NAMALWA (cell line): ENCODE measurements around the gene NTM.

Experiments used
- DNase-seq: peaks from one replicate; pipeline ENCODE4 v3.0.0-alpha.2; 2015; ENCODE audit warnings: low spot score

Gene NTM

DNA sequence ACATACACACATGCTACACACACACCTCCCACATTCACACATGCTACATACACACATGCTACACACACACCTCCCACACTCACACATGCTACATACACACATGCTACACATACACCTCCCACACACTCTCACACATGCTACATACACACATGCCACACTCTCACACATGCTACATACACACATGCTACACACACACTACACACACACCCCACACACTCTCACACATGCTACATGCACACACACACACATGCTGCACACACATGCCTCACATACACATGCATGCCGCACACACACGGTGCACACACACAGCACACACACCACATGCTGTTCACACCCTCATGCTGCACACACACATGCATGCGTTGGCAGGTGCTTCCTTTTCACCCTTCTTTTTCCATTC, 495.4 kb downstream of the NTM start:
- DNase-seq, result no peak

DNA sequence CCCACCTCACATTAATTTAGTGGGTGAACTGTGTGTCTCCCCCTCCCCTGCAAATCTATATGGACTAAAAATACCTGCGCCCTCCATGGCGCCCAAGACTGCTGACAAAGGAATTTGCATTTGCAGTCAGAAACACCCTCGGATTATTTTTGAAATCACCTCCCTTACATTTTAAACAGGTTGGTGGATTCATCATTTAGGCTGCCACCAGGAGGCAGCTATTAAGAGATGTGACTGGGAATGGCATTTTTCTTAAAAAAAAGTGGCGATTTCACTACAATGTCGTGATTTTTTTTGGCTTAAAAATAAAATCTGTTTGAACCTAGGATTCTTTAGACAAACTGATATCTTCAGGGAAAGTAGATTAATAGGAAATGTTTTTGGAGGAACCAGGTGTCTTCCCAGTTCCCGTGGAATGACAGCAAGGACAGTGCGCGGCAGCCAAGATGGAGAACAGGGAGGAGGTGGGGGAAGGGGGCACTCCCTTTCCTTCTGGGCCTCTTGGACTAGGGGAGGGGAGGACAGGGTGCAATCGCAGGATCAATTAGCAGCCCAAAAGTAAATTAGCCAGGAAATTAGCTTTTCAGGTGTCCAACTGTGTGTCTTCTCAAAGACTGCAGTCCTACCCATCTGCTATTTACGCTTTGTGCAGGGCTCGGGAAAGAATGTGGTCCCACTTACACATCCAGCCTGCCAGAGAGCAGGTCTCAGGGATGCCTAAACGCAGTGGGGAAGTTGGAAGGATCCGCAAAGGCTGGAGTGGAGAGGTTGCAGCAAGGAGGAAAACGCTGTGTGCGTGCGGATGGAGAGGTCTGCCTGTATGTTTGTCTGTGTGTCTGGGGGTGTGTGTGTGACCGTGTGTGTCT, 496.4 kb downstream of the NTM start:
- DNase-seq, result no peak

DNA sequence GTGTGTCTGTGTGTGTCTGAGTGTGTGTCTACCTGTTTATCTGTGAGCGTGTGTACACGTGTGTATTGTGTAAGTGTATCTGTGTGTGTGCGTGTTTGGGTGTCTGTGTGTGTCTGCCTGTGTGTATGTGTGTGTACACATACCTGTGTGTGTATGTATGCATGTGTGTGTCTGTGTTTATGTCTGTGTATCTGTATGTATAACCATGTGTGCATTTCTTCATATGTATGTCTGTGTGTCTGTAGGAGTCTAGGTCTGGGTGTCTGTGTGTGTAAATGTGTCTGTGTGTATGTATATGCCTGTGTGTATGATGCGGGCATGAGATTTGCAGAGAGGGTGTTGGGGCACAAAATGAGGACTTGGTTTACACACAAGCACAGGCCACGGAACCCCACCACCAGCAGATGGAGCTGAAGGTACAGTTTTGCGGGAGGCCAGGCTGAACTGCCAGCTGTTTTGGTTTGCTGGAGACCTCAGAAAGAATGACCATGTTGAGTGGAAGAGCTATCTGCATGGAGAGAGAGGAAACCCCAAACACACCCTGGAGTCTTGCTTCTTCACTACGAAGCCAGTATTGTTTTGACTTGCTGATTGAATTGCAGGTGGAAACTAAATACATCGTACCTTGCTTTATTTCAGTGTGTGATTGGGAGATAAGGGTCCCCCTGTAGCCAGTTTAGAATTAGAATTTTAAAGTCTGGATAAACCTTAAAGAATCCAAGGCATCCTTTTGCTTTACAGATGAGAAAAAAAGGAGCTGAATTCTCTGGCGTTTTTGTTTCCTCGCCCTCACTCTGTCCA, 497.2 kb downstream of the NTM start:
- DNase-seq, result peak; percentile 61

DNA sequence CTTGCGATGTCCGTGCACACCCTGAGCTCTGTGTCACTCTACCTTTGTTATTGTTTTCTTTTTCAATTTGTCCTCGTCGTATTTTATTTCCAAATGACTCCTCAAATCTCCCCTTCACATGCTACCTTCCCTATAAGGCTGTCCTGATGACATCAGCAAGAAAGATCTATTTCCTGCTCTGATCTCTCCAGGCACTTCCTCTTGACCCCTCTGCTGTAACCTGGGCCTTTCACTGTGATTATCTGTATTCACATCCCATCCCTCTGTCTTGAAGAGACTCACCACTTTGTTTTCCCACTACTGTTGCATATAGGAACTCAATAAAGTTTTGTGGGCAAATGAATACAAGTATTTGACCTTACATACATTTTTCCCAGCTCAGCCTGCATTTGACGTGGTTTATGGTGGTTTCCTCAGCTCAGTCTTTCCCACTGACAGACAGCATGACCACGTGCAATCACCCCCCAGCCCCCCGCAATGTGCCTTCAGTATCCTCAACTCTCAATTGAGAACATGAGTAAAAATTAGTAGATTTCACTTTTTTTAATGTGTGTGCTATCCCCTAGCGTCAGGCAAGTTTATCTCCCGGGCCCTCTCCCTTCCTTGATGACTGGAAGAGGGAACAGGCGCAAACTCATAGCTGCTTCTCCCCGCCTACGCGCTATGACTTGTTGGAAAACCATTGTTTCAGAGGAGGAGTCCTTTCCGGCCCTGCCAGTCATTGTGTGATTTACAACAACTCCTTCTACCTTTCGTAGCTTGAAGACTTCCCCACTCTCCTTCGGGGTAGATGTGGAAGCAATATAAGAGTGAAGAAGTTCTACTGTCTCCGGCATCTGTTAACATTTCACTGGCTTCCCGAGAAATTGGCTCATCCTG, 498.5 kb downstream of the NTM start:
- DNase-seq, result no peak

DNA sequence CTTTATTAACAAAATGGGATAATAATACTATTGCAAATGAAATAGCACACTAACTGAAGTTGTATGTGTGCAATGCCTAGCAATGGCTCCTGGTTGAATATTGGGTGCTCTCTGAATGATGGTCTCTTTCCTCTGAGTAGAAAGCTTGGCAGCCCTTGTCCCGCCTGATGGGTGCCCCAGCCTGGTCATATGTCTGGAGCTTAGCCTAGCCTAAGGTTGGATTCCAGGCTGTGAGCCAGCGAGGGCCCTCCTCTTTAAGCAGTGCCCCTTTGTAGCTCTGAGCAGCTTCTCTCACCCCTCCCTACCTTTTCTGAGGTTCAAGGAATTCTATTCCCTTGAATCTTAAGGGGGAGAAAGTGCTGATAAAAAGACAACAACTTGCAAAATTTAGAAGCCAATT, 499.9 kb downstream of the NTM start:
- DNase-seq, result no peak

DNA sequence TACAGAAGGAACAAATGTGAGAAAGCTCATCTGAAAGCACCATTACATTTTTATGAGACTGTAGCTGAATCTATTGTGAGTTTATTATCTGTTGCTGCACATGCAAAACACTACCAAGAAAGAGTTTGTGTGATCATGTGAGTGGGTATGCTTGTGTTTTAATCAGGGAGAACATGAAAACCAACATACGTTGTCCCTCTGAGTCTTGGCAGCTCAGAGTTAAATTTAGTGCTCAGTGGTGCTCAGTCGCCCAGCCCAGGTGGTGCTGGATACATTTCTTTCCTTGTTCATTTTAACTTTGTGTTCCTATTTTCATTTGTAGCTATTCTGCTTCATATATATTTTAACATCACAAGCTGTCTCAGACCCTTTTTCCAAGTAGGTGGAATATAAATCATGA, 500.6 kb downstream of the NTM start:
- DNase-seq, result no peak

DNA sequence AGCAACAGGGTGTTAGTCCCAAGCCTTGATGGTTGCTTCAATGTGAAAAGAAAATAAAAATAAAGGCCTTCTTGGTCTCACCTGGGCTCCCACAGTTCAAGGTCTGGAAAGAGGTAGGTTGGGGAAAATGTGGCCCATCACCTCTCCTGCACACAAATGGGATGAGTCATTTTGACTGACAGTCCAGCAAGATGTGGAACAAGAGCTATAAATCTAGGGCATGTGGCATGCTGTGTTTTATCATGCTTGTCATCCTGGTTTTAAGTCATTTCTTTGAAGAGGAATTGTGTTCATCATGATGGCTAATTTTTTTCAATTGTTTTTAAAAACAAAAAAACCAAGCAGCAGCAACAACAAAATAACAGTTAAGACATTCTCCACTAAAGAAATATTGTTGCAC, 503.7 kb downstream of the NTM start:
- no peak for DNase-seq

DNA sequence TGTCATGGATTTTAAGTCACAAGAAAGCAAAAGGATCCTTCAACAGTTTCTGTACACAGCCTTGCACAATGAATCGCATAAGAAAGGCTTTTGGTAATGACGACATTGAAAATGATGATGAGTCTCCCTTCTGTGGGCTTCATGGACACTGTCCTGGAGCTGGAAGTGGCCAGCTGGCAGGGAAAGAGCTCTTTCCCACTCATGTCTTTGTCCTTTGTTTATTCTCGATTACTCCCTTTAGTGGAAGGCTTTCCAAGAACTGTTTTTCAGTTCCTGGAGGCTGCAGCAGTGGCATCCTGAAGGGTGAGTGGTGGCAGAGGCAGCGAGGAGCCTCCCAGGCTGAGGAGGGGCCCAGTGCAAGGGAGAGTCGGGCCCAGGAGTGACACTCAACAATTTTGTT, 505.2 kb downstream of the NTM start:
- DNase-seq, result no peak

DNA sequence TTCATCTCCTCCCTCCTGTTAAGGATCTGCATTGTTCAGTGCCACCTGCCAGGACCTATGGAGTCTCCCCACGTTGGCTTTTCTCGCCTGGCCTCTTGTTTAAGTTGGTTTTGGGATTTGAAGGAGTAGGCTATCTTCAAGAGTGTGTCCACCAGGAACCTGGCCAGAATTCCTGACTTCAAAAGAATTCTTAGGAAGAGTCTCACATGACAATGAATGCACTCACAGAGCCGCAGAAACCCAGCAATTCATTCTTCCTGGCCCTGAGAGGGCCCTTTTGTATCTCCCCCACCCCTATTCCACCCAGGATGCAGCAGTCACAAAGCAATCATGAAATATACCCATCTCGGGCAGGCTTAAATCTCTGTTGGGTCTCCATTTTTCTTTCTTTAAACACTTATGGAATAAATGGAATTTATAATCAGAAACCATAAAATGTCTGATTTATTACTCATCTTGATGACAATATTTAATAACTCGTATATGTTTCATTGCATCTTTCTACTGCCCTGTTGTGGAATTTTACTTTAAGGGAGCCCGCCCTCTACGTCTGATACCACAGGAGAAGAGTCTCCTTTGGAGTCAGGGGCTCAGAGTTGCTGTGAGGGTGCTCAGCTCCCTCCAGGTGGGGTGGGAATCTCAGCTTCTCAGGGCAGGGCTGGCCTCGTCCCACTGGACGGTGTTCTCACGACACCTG, 507.0 kb downstream of the NTM start:
- no peak for DNase-seq

DNA sequence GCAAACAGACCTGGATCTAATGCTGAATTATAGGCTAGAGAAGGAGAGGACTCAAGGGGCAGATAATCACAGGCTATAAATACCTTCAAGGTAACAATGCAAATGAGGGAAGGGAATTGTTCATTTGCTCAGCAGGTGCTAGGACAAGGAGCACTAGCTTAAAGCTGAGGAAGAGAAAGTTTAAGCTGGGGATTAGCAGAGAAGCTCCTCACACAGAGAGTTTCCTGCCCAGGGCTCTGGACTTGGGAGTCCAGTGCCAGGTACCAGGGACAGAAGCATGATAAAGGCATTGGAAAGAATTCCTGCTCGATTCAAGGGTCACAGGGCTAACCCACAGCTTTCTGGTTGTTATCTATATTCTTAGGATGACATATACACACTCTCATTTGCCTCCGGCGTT, 509.9 kb downstream of the NTM start:
- DNase-seq, result no peak

DNA sequence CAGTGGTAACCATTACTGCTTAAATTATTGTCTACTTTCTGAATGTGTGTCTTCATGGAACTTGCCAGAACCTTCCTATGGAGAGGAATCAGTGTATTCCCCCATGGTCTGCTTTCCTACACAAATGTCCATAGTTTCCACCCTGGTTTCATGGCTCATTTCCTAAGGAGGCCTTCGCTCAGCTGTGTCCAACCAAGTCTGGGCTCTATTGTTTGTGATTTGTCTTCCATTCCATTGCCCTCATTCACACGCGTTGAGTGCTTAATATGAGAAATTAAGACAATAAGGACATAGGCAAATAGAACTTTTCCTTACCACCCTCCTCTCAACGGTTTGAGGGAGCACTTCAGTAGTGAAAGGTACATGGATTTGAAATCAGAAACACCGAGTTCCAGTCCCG, 510.6 kb downstream of the NTM start:
- DNase-seq, result no peak

DNA sequence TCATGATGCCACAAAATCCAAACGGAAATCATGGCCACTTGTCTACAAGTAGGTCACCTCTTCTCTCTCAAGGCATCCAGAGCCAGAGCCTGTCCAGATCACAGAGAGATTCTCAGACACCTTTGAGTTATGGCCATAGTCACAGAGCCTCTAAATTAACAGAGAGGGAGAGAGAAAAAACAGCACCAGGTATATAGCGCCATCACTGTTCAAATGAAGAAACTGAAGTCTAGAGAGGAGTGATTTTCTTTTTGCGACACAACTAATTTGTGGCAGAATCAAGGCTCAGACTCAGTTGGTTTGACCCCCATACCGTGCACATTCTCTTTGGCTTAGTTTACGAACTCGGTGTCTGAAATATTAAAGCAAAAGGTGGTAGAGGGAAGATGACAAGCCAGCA, 512.9 kb downstream of the NTM start:
- DNase-seq, result no peak

DNA sequence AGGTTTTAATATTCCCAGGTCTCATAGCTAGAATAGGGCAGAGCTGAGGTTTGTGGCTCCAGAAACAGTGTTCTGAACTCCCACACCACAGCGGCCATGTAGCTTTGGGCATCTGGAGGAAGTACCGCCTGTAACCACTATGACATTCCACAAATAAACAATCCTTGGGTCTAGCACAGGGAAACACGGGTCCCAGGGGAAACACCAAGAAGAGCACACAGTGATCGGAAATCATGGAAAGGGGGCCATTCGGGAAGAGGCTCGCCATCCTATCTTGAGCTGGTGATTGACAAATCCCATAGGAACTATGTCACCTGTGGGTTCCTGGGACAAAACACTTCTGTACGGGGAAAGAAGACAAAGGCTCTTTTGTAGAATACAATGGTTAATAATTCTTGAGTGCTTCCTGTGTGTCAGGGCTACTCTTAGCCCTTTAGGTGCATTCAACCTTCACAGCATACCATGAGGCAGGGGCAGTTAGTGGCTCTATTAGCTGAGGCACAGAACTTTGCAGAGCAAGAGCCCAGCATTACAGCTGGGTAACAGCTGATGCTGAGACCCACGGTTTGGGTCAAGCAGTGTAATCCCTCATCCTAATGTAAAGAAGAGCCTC, 514.2 kb downstream of the NTM start:
- no peak for DNase-seq

DNA sequence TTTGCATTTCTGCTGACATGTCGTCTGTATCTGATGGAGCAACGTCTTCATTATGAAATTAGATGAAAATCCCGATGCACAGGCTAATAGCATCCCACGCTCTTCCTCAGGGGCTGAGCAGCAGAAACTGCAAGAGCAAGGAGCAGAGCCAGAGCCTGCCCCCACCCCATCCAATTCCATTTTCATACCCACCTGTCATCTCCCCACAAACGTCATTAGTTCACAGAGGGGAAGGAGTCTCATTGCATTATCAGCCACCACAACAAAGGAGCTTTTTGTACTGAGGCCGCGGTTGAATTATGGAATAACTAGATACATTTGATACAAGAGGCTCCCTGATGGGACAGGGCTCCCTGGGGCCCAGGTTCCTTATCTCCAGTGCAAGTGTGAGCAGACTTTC, 515.0 kb downstream of the NTM start:
- no peak for DNase-seq

DNA sequence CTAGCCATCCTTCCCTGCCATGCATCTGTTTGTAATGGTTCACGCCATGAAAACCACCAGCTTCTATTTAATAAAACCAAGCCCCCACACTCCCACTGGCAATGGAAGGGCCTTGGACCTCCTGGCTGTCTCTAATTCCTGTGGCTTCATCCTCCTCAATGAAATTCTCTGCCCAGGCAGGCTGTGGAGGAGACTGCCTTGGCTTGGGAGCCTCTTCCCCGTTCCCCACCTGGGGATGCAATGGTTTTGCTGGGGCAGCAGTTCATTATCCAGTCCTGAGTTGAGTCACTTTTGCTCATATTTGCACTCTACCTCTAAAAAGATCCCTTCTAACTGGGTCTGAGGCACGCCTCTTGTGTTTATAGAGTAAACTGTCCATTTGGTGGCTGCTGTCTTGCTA, 515.8 kb downstream of the NTM start:
- no peak for DNase-seq

DNA sequence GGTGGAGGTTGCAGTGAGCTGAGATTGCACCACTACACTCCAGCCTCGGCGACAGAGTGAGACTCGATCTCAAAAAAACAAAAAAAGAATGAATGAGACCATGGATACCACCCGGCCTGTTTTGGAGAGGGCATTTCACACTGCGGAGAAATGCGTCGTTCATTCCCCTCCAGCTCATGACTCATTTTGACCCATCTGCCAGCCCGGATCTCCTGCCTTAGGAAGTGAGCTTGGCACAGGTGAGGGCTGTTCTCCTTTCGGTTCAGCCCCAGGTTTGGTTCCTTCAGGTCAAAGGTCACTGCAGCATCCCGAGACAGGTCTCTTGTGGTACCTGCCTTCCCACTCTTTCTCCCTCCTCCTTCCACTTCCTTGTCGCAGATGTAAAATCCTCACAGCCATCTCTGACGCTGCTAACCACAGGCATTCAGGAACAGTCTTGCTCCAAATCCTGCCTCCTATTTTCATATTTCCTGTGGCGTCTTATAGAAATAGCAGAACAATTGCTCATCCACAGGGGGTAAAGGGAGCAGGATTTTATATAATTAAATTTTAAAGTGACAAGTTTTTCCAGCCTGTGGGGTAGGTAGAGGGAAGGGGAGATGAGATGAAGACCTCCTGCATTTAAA, 517.9 kb downstream of the NTM start:
- DNase-seq, result no peak

DNA sequence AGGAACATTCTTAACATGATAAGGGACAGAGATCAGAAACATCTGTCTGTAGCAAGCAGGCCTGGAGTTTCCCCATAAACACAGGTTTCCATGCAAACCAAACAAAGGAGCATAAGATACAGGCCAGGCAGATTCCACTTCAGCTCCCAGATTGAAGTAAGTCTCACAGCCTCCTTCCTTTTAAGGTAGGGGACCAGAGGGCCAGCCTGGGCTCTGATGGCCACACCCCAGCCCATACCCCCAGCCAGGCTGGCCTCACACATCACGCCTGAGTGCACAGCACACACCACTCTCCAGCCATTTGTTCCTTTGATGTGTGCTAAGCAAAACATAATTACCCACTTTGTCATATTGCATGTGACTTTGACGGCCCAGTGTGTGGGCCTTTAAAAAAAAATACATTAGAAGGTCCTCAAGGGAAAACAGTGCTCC, 518.7 kb downstream of the NTM start:
- no peak for DNase-seq

DNA sequence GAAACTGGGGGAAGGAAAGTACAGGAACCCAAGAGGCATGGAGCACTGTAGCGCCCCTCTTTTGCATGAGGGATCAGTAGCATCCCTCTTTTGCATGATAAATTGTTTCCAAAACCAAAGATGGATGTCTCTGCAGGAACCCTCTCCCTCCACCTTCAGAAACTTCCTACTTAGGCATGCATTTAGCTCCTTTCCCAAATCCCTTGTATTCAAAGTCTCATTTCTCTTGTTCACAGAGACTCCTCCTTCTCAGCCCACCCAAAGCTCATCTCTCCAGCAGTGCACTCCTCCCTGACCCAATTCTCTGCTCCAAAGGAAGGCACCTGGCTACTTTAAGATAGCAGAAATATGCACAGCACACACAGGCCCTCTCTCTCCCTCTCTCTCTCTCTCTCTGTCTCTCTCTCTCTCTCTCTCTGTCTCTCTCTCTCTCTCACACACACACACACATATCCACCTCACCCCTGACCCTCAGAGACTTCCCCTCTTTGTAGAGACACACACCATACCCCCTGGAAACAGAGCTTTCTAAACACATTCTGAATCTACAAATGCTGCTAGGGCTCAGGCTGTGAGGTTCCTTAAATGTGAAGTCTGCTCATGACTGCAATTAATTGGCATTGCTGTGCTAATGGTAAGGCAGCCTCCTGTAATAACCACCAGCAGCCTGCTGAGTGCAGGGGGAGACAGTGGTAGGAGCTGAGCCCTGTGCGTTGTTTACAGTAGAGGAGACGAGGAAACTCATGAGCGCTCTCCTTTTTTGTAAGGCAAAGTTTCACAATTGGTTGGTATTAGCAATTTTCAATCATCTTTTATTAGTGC, 519.6 kb downstream of the NTM start:
- no peak for DNase-seq

DNA sequence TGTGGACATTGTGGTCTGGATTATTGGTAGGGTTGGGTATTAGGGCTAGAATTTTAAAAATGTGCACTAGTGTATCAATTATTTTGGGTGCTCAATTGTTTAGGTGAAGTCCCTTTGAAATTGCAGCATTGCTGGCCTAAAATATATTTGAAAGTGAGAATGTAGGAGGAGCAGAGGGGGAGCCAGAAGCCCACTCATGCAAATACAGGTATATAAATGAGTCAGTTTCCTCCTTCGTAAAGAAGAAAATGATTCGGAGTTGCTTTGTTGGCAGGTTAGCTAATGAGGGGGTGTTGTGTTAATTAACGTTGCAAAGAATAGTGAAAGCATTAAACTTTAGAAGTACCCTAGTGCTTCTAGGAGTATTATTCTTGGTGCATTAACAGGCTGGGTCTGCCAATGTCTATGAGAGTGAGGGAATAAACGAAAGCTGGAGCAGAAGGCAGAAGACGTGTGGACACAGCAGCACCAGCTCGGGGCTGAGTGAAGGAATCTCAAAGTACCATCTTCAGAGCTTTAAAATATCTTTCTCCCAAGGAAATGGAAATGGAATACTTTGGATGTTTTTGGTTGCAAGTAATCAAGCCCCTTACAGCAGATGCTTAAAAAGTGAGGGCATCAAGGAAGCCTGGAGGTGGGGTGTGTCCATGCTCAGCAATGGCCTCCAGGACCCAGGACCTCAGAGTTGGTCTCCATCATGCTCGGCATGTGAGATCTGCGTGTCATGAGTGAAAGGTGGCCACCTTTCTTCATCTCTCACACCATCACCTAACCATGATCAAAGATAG, 522.9 kb downstream of the NTM start:
- no peak for DNase-seq
